GM19452 (cell line): ENCODE data around the gene AKAP13.
"Not testable (repeated sequence)": the region's sequence is repeated elsewhere in the genome, so short reads cannot be mapped to it uniquely, and the experiment has no call there.

Experiments used
- ATAC-seq: cut with Tn5 transposase; IDR thresholded peaks from one replicate; pipeline ENCODE4 v1.9.1; 2021; ENCODE audit not compliant: unreplicated experiment

AKAP13 gene

DNA sequence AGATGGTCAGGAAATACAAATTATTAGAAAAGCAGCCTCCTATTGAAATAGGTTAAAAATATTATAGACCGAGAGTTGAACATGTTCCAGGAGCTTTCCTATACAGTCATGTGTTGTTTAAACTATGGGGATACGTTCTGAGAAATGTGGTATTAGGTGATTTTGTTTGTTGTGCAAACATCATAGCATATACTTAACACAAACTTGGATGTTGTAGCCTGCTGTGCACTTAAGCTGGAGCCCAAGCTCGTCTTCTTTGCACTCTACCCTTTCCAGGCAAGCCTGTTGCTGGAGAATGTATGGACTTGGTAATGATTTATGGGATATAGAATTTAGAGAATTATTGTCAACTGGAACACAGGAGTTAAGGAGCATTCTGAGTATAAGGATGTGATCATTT lies 140.2 kb downstream of the AKAP13 start:
- ATAC-seq: no peak

DNA sequence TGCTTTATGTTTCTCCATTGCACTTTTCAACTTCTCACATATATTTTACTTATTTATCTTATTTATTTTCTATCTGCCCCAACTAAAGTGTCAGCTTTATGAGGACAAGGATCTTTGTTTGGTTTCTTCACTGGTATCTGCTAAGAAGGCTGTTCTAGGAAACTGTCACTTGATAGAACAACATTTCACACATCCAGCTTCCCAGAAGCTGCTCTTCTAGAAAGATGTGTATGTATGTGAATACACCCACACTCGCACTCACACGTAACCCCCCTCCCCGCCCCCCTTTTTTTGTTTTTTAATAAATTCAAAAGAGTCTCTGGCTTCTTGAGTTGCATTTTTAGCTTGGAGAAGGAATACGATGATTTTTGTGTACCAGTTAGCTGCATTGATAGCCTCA lies 143.1 kb downstream of the AKAP13 start:
- ATAC-seq: no peak

DNA sequence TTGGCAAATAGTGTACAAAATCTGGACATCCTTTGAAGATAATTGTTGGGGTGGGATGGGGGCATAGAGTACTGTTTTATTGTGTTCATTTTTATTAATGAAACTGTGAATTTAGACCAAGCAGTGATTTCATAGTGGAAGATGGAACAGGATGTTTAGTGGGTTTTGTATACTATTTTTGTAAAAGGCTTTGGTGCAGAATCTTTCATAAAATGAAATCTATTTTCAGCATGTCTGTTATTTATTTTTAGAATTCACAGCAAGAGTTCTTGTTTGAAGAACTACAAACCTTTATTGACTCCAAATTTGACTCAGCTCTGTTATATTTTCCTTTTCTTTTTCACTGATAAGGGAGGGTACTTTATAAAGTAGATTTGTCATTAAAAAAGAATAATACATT lies 145.4 kb downstream of the AKAP13 start:
- ATAC-seq: no peak

DNA sequence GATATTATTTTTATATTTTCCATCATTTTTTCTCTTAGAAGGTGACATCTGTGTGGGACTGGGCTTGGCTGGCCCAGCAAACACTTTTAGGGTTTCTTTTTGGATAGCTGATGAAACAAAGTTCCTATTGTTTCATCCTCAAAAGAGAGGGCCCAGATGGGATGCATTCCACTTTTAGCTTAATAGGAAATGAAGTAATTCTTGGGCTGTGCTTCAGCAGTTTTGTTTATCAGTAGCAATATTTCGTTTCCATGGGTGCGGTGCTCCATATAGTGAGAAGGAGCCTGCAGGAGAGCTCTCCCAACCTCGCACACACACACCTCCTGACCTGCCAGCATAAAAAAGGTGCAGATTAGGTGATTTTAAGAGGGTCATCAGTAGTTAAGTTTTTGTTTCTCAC lies 147.5 kb downstream of the AKAP13 start:
- no peak for ATAC-seq

DNA sequence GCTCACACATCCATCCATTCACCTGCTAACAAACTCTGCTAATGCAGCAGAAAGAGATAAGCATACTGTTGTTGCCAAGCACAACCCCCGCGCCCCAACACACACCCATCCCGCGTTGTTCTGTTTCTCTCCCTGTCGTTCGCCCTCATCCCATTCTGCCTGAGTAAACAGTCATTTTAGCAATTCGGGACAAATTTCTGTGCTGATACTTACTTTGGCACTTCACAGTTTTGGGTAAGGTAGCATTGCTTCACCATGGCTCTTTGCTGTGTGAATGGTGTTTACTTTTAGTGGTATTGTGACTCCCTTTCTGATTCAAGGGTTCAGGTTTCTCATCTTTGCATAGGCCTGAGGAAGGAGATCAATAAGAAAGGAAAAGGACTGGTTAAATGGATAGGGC lies 149.7 kb downstream of the AKAP13 start:
- ATAC-seq: no peak

DNA sequence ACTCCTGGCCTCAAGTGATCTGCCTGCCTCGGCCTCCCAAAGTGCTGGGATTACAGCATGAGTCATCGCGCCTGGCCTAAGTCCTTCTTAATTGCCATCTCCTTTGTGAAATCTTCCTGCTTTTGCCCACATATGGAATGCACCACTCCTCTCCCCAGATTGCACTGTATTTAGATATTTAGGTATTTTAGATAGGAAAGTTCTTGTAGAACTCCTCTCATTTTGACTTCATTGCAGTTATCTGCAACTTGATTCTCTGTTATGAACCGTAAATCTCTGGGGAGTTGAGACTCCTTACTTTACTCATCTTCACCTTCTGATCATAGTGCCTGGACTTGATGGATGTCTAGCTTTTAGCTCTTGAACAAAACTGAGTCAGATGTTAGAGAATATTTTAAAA lies 150.7 kb downstream of the AKAP13 start:
- ATAC-seq: no peak

DNA sequence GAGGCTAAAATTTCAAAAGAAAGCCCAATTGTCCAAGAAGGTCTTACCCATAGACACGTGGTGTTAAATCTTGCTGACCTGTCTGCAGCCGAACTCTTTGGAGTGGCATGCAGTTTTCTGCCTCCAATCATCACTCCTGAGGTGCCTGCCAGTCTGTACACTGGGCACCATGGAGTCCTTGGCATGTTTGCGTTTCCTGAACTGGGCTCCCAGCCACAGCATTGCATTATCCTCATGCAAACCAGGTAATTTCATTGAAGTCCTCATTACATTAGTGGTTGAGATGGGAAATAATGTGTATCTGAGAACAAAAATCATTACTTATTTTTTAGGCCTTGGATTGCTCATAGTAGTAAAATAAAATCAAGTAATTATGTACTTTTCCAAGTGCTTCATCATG lies 152.3 kb downstream of the AKAP13 start:
- no peak for ATAC-seq

DNA sequence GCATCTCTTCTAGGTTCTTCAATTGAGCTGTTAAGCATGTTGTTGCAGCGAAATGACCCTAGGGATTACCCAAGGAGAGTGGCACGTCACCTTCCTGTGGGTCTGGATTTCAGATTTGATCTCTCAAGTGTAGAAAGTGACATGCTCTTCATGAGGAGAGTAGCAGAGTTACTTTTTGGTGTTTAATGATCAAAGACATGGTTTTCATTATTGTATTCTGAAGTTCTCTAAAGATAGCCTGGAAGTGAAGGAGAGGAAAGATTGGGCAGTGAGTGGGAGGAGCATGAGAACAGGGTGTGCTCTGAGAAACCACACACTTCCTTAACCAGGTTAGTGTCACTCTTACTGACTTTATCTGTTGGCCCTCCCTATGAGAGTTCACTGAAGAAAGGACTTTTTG lies 153.6 kb downstream of the AKAP13 start:
- ATAC-seq: peak; percentile 91

DNA sequence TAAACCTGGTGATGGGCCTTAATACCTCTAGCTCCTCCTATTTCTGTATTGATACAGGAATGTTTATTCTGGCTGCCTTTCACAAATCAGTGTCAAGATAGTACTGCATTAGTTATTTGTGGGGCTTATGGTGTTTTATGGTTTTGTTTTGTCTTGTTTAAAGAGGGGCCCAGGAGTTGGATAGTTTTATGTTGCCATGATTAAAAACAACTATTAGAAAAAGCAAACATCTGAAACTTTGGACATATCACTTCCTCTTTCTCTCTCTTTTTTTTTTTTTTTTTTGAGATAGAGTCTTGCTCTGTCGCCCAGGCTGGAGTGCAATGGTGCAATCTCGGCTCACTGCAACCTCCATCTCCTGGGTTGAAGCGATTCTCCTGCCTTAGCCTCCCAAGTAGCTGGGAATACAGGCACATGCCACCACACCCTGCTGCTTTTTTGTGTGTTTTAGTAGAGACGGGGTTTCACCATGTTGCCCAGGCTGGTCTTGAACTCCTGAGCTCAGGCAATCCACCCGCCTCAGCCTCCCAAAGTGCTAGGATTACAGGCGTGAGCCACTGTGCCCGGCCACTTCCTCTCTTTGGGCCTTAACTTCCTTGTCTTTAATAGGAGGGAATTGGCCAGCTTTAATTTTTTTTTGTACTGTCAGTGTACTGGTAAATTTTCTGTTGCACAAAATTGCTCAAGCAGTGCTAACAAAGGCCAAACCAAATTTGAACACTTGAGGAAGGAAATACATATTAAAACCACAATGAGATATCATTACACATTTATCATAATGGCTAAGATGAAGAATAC lies 155.3 kb downstream of the AKAP13 start:
- not testable (repeated sequence) for ATAC-seq

DNA sequence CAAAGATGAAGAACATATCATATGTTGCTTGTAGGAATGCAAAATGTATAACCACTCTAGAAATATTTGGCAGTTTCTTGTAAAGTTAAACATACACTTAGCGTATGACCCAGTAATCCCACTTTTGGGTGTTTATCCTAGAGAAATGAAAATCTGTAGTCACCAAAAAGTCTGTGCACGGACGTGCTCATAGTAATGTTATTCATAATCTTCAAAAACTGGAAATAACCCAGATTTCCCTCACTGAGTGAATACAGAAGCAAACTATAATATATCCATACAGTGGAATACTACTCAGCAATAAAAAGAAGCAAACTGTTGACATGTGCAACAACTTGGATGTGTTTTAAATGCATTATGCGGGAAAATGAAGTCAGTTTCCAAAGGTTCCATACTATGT lies 155.9 kb downstream of the AKAP13 start:
- no peak for ATAC-seq

DNA sequence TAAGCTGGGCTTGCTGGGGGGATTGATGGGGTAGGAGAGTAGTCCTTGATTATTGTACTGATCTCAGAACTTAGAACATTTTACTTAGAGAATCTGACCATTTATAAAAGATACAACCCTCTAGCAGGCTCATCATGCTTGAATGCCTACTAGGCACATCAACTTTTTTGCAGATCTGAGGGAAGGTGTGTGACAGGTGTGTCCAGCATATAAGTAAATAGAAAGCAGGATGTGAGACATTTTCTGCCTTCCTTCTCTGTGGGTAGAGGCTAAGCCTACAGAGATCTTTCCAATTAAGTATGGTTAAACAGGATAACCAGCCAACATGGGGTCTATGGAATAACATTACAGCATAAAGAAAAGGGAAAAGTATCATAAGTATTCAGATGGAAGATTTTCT lies 159.1 kb downstream of the AKAP13 start:
- ATAC-seq: no peak

DNA sequence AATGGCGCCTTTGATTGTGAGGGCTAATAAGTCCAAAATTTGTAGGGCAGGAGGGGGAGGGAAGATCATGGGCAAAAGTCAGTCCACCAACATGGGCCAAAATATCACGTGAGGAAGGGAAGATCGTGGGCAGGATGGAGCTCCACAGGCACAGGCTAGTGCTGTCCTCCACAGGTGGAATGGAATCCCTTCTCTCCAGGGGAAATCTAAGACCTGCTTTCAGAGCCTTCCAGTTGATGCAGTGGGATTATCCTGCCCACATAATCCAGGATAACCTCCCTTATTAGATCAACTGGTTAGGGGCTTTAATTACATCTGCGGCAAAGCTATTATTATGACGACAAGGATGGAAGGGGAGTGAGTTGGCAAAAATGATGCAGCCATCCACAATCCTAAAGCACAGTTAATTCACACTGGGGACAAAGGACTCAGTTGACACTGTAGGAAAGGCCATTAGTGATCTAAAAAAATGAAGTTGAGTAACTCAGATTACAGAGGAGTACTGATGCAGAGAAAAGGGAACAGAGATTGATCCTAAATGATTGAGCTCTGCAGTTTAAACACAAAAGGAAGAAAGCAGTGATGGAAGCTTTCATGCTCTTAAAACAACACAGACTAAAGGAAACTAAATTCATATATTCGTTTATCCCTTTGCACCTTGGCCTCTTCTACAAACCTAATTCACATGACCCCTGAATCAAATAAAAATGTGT lies 159.8 kb downstream of the AKAP13 start:
- no peak for ATAC-seq

DNA sequence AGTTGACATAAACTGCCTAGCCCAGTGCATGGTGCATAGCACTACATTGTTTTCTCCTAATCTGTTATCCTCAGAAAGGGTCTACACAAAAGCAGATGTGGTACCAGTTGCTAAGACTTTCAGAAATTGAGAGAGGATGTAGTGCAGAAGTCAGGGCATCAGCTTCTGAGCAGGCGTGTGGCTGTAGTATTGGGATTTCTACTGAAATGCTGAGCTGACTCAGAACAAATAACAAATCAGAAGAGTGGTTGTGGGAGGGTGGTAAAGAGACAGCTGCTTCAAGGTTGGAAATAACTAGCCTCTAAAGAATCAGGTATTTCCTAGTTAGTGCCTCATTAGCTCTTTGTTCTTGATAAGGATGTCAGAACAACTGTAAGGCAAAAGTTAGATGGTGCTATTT lies 161.3 kb downstream of the AKAP13 start:
- ATAC-seq: peak; percentile 57

DNA sequence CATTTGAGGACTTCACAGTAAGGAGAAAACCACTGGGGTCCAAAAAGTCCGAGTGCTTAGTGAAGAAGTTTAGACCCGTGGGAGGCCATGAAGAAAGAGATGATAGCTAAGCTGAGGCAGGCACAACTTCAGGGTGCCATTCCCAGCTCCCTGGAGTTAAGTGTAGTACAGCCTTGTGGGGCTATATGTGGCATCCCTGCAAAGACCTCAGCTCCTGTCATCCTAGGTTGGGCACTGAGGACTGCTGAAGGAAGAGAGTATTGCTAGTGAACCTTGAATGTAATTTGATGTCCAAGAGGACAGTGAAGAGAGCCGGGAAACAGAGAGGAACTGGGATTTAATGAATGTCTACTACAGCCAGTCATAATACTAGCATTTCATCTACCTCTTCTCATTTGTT lies 162.1 kb downstream of the AKAP13 start:
- no peak for ATAC-seq

DNA sequence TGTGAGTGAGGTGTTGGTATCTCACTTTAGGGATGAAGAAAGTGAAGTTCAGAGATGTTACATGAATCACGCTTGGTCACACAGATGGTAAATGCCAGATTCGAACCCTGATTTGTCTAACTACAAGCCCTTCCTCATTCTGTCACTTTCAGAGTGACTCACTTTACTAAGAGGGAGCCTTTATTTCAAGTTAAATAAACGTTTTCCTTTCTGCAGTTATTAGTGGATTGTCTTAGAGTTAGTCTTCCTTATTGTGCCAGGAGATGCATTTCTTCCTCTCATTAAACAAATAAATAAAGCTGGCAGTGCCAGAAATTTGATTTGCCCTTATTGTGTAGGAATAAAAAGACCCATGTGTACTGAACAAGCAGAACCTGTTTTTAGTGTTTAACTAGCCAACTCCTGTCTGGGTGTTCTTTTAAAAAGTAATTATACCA lies 162.5 kb downstream of the AKAP13 start:
- ATAC-seq: no peak

DNA sequence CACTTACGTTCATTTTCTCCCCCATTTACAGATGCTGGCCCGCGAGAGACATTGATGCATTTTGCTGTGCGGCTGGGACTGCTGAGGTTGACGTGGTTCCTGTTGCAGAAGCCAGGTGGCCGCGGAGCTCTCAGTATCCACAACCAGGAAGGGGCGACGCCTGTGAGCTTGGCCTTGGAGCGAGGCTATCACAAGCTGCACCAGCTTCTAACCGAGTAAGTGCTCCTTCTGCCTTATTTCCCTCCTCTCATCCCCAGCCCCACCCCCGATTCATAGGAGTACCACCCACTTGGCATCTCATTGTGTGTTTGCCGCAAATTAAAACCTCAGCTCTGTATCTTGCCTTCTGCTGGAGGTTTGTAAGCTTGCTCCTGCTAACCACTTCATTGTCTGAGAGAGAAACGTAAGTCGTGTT lies 163.3 kb downstream of the AKAP13 start:
- no peak for ATAC-seq

DNA sequence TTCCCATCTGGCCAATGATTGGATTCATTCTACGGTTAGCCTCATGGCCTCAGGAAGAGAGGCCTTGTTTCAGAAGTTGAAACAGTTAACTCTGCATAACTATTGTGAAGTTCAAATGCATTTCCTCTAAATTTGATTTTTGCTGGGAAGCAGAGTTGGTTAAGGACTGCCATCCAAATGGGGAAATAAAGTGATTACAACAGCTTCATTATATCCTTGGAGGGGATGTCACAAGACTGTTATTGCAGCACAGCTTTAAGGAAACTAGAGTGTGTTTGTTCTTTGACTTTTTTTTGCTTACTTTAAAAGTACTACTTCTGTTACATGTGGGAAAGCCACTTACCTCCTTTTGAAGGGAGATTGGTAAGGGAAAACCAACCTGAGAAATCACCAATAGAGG lies 164.8 kb downstream of the AKAP13 start:
- no peak for ATAC-seq

DNA sequence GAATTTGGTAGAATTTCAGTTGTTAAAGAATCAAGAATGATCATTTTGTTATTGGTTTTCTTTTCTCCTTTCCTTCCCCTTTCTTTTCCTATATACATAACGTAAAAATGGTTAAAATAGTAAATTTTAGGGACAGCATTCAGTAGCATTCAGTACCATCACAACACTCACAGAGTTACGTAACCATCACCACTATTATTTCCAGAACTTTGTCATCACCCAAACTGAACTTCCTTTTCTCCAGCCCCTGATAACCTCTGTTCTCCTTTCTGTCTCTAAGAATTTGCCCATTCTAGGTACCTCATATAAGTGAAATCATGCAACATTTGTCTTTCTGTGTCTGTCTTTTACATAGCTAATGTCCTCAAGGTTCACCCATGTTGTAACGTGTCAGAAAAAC lies 165.3 kb downstream of the AKAP13 start:
- ATAC-seq: no peak

DNA sequence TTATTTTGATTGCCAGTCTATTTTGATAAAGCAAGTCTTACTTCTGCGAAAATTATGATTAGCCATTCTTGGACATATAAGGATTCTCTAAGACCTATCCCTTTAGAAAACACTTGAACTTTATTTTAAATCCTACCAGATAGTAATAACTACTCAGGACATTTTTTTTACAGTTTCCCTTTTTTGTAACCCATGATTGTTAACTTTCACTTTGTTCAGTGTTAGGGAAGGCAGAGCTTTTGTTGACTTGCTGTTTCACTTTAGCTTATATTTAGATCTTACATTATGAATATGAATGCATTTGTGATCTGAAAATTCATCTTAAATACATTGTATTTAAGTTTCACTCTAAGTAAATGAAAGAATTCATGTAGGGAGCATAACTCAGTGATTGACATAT lies 167.0 kb downstream of the AKAP13 start:
- ATAC-seq: no peak

DNA sequence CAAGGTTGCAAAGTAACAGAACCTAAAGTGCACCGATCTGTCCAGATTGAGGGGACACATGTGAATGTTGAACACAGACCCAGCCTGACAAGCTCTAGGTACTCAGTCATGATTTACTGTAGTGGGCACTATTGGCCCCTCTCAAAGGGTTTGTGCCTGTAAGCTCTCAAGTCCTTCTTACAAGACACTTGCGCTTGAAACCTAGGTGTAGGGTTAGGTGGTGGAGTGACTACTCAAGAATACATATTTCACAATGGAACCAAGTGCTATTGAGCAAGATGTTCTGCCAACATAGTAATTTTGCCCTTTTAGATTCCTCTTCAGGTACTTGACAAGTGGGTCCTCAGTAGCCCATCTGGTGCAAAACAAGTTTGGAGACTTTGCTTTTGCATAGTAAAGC lies 169.9 kb downstream of the AKAP13 start:
- no peak for ATAC-seq

DNA sequence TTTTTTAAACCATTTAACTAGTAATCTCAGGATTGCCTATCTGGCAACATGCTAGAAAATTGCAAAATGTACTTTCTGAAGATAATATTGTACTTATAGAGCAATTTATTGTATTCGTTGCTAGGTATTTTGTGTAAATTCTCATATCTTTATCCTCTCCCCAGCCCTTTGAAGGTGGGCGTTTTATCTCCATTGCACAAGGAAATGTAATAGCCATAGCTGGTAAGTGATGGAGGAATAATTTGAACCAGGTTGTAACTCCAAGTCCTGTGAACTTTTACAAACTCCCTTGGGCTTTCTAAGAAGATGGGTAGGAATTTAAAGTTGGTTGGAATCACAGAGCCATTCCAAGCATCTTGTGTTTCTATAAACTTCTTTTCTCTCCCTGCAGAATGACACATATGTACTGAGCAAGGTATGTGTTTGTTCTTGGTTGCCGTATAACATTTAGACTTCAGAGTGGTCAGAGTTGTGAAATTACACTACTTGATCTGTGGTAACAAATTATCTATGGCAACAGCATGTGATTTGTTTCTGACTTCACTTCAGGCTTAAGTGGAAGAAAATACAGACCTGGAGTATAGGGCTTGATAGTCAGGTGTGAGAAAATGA lies 170.9 kb downstream of the AKAP13 start:
- no peak for ATAC-seq

DNA sequence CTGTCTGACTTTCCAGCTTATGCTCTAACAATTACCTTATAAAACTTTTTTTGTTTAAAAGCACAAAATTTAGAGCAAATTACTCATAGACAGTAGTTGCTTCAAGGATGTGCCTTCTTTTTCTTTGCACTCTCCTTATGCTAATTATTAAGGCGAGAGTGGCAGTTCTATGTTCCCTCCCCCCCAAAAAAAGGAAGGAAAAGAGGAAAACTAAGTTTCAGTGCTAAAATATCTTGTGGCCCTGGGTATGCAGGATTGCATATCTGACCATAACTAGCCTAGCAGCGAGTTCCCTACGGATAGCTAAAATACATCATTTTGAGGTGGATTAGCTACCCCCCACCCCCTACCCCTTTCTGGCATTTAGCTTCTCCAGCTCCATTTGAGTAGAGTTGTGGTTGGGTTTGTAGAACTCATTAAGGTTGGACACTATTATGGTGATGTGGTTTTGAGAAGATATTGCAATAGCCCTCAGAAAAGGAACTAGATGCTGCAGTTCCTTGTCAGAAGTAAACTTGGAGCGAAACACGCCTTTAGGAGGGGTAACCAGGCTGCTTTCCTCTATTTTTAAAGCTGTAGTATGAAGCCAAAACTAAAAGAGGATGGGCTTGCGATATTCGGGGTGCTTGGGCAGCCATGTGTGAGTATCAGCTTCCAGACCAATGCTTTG lies 174.6 kb downstream of the AKAP13 start:
- peak; percentile 36 for ATAC-seq
